Fibroblast of skin of scalp (primary cell): ENCODE measurements around the gene CTR9.

Experiments
- DNase-seq: peaks from one replicate; pipeline ENCODE4 v3.0.0-alpha.2; 2013

CTR9 gene

GRCh38 chr11:10823152-10823579, 72.1 kb downstream of the CTR9 start:
- DNase-seq, result no peak

GRCh38 chr11:10824888-10825287, 73.8 kb downstream of the CTR9 start:
- no peak for DNase-seq

- no peak for DNase-seq
These were observed 77.4 kb downstream of the CTR9 start for GRCh38 chr11:10828402-10828801.

GRCh38 chr11:10829139-10829538, 78.1 kb downstream of the CTR9 start:
- DNase-seq, result no peak
